Measurements from ENCODE around the gene WDR86. TPM values are rescaled to one million over a fixed set of nuclear protein-coding genes. Genes with fewer than 3 reads are reported as not detected.

The WDR86 gene
- total RNA-seq, 1 experiment from 2014 or later = not detected

- Histone ChIP-seq H3K27ac (ENCODE audit: low read depth, low read length) (no peak overlapping the region), H3K9ac (ENCODE audit: low read length) (no peak overlapping the region), H3K9me2 (ENCODE audit: insufficient read depth) (no peaks in the 10 kb centered on the region), H3K4me3 (replicated peaks in 1 of 2; ENCODE audit: low read depth in 1 of 2, low read length in 2 of 2) (no peak overlapping the region), H3K9me3 (ENCODE audit: control insufficient read depth in 1 of 2, insufficient read depth in 1 of 2, low read depth in 1 of 2, low read length in 2 of 2) (no peaks in the 10 kb centered on the region), H2AFZ (ENCODE audit: low read depth, low read length, poor library complexity, severe bottlenecking) (no peak overlapping the region), H3K27me3 (ENCODE audit: insufficient read depth, low read length) (no peaks in the 10 kb centered on the region), H3K79me2 (ENCODE audit: insufficient read depth, low read length) (peaks cover 9% of the 10 kb centered on the region; the same call in 1 of the 2 replicates), H4K20me1 (ENCODE audit: insufficient read depth) (no peaks in the 10 kb centered on the region), H3K4me2 (ENCODE audit: low read length) (no peak overlapping the region), H3K4me1 (ENCODE audit: control insufficient read depth in 1 of 2, insufficient read depth in 2 of 2, low read length in 2 of 2) (peaks cover 15 to 17% of the 10 kb centered on the region in 2 experiments), H3K36me3 (ENCODE audit: control insufficient read depth in 1 of 2, insufficient read depth in 2 of 2, low read length in 2 of 2) (peaks cover 20 to 33% of the 10 kb centered on the region in 2 experiments; a peak in 3 of 4 replicates)
- DNase-seq (ENCODE audit: low read depth, low spot score) = no peak
- intact Hi-C loops (cut with micrococcal nuclease) = no loop called here
- RAD21 ChIA-PET (ENCODE audit: low non-redundant PET in 1 of 2, low total read pairs in 2 of 2, uncharacterized antibody in 2 of 2, unreplicated experiment in 2 of 2) = no interaction called here
- POLR2A ChIA-PET = no interaction called here
- no peak for ATAC-seq
- no TSS peak for BruUV-seq (replicated peaks)
- TF ChIP-seq FOSL1 (IDR thresholded peaks at IDR 0.05; ENCODE audit: low read depth) (no peak), SRF (IDR thresholded peaks at IDR 0.05; ENCODE audit: low read depth) (no peak), JUND (IDR thresholded peaks at IDR 0.05) (no peak), EZH2phosphoT487 (IDR thresholded peaks at IDR 0.05; ENCODE audit: borderline replicate concordance) (no peak), POLR2AphosphoS5 (IDR thresholded peaks at IDR 0.05; ENCODE audit: low read depth, low read length) (no peak), EGR1 (IDR thresholded peaks at IDR 0.05; ENCODE audit: low read depth) (no peak), ZNF274 (IDR thresholded peaks at IDR 0.05; ENCODE audit: low read depth, low read length) (no peak), ELF1 (IDR thresholded peaks at IDR 0.05; ENCODE audit: borderline replicate concordance, low read depth) (no peak), SIN3A (IDR thresholded peaks at IDR 0.05; ENCODE audit: low read depth) (no peak)
- CTCF ChIA-PET = interaction anchor here (4.2 kb wide), 1 partner anchor 33 kb away, joined by 18 read pairs; no protein-coding TSS in a partner anchor
Observed at GRCh38 chr7:151348970-151349369, 60.9 kb downstream of the WDR86 start.

- ATAC-seq (no peak), DNase-seq (ENCODE audit: low read depth, low spot score) (no peak)
- intact Hi-C loops (cut with micrococcal nuclease) = no loop called here
- ChIA-PET POLR2A (no interaction called here), RAD21 (ENCODE audit: low non-redundant PET in 1 of 2, low total read pairs in 2 of 2, uncharacterized antibody in 2 of 2, unreplicated experiment in 2 of 2) (no interaction called here), CTCF (interaction anchor here (1.2 kb wide), 1 partner anchor 32 kb away, joined by 3 read pairs; no protein-coding TSS in a partner anchor)
- Histone ChIP-seq H4K20me1 (ENCODE audit: insufficient read depth) (no peaks in the 10 kb centered on the region), H2AFZ (ENCODE audit: low read depth, low read length, poor library complexity, severe bottlenecking) (no peak overlapping the region), H3K79me2 (ENCODE audit: insufficient read depth, low read length) (peaks cover 24% of the 10 kb centered on the region), H3K4me1 (ENCODE audit: control insufficient read depth in 1 of 2, insufficient read depth in 2 of 2, low read length in 2 of 2) (peaks cover 18 to 24% of the 10 kb centered on the region in 2 experiments), H3K9ac (ENCODE audit: low read length) (no peak overlapping the region), H3K36me3 (ENCODE audit: control insufficient read depth in 1 of 2, insufficient read depth in 2 of 2, low read length in 2 of 2) (peaks cover 6 to 26% of the 10 kb centered on the region in 2 experiments; a peak in 3 of 4 replicates), H3K4me2 (ENCODE audit: low read length) (no peak overlapping the region), H3K9me3 (ENCODE audit: control insufficient read depth in 1 of 2, insufficient read depth in 1 of 2, low read depth in 1 of 2, low read length in 2 of 2) (no peaks in the 10 kb centered on the region), H3K27me3 (ENCODE audit: insufficient read depth, low read length) (no peaks in the 10 kb centered on the region), H3K9me2 (ENCODE audit: insufficient read depth) (no peaks in the 10 kb centered on the region), H3K27ac (ENCODE audit: low read depth, low read length) (no peak overlapping the region), H3K4me3 (replicated peaks in 1 of 2; ENCODE audit: low read depth in 1 of 2, low read length in 2 of 2) (no peak overlapping the region)
- BruUV-seq (replicated peaks) = no TSS peak
- TF ChIP-seq SP1 (IDR thresholded peaks at IDR 0.05; ENCODE audit: low read depth) (no peak), RAD21 (IDR thresholded peaks at IDR 0.05; ENCODE audit: low read depth) (no peak), ZBTB33 (IDR thresholded peaks at IDR 0.05; ENCODE audit: extremely low read depth, insufficient replicate concordance, low read length) (no peak), REST (IDR thresholded peaks at IDR 0.05; ENCODE audit: low read depth) (no peak), EGR1 (IDR thresholded peaks at IDR 0.05; ENCODE audit: low read depth) (no peak), EZH2 (IDR thresholded peaks at IDR 0.05) (no peak)
Observed at GRCh38 chr7:151347200-151347599, 62.6 kb downstream of the WDR86 start.

All from HCT116 (cell line).